ENCODE measurements around the gene POGK.

The POGK gene

GRCh38 chr1:166899769-166900168 is 60.5 kb downstream of the POGK start:
- Mint-ChIP-seq H3K4me3 (no peak overlapping the region), H3K27me3 (ENCODE audit: low read depth) (peaks cover 35% of the 10 kb centered on the region)
- no peak for DNase-seq (ENCODE audit: low spot score)

GRCh38 chr1:166900987-166901386 is 61.7 kb downstream of the POGK start:
- Mint-ChIP-seq H3K4me3 (no peak overlapping the region), H3K27ac (no peak overlapping the region), H3K4me1 (ENCODE audit: low read depth) (peaks cover 21% of the 10 kb centered on the region), H3K36me3 (ENCODE audit: low read depth) (peaks cover 3% of the 10 kb centered on the region), H3K9me3 (peaks cover 15% of the 10 kb centered on the region), H3K27me3 (ENCODE audit: low read depth) (peaks cover 28% of the 10 kb centered on the region)
- no peak for DNase-seq (ENCODE audit: low spot score)

More at GRCh38 chr1:166899769-166900168, 60.5 kb downstream of the POGK start:
- Mint-ChIP-seq H3K4me1 (ENCODE audit: low read depth) (peaks cover 10% of the 10 kb centered on the region), H3K36me3 (ENCODE audit: low read depth) (peaks cover 3% of the 10 kb centered on the region), H3K9me3 (peaks cover 17% of the 10 kb centered on the region), H3K27ac (no peak overlapping the region)

- H3K27me3 Mint-ChIP-seq (ENCODE audit: low read depth): peaks cover 22% of the 10 kb centered on the region
- no peaks in the 10 kb centered on the region for H3K36me3 Mint-ChIP-seq (ENCODE audit: low read depth)
- DNase-seq (ENCODE audit: low spot score): no peak
- H3K4me3 Mint-ChIP-seq: no peak overlapping the region
- H3K27ac Mint-ChIP-seq: no peak overlapping the region
- peaks cover 31% of the 10 kb centered on the region for H3K4me1 Mint-ChIP-seq (ENCODE audit: low read depth)
- peaks cover 8% of the 10 kb centered on the region for H3K9me3 Mint-ChIP-seq
Measured at GRCh38 chr1:166902279-166902678, 63.0 kb downstream of the POGK start.

- Mint-ChIP-seq H3K27me3 (ENCODE audit: low read depth) (peaks cover 22% of the 10 kb centered on the region), H3K4me3 (no peak overlapping the region), H3K9me3 (peaks cover 4% of the 10 kb centered on the region), H3K27ac (no peak overlapping the region), H3K4me1 (ENCODE audit: low read depth) (peaks cover 34% of the 10 kb centered on the region), H3K36me3 (ENCODE audit: low read depth) (no peaks in the 10 kb centered on the region)
- DNase-seq (ENCODE audit: low spot score): no peak
Measured at GRCh38 chr1:166903232-166903631, 64.0 kb downstream of the POGK start.

GRCh38 chr1:166905136-166905535 is 65.9 kb downstream of the POGK start:
- Mint-ChIP-seq H3K9me3 (no peaks in the 10 kb centered on the region), H3K4me3 (no peak overlapping the region), H3K4me1 (ENCODE audit: low read depth) (peaks cover 34% of the 10 kb centered on the region), H3K27me3 (ENCODE audit: low read depth) (peaks cover 13% of the 10 kb centered on the region), H3K27ac (no peak overlapping the region), H3K36me3 (ENCODE audit: low read depth) (no peaks in the 10 kb centered on the region)
- no peak for DNase-seq (ENCODE audit: low spot score)

GRCh38 chr1:166905900-166906299 is 66.6 kb downstream of the POGK start:
- Mint-ChIP-seq H3K9me3 (peaks cover under 1% of the 10 kb centered on the region), H3K4me1 (ENCODE audit: low read depth) (peaks cover 39% of the 10 kb centered on the region), H3K27ac (peak overlapping the region; percentile 76), H3K27me3 (ENCODE audit: low read depth) (peaks cover 11% of the 10 kb centered on the region), H3K36me3 (ENCODE audit: low read depth) (peaks cover 3% of the 10 kb centered on the region), H3K4me3 (peak overlapping the region; percentile 71)
- DNase-seq (ENCODE audit: low spot score): peak; percentile 41

All from T-helper 2 cell treated with Interferon-gamma antibody and Interleukin-4, amounts not matched to agents 5 μg/mL and 100 μg/mL, for 36 hours (primary cell).